Right lobe of liver (tissue), 4 donors: ENCODE data around the gene RTN4.

Experiments used
- CTCF ChIP-seq, 4 donors: fragments of 200-600 bp in 3 of 4; fragments of 450-650 bp in 1 of 4; IDR thresholded peaks; one replicate each; pipeline versions ENCODE4 v1.5.1 to v1.8.0; 2016 to 2022; ENCODE audit warnings: antibody characterized with exemption in 4 of 4, mild to moderate bottlenecking in 2 of 4
- POLR2A ChIP-seq: fragments of 450-650 bp; IDR thresholded peaks from one replicate; pipeline ENCODE4 v1.6.1; 2017; ENCODE audit warnings: antibody characterized with exemption, mild to moderate bottlenecking
- donor health status: DM: no; HTN: no; CAD: no.
- donor health status: DM: no; HTN: no; CAD: no.
- donor health status: DM: no; HTN: yes; CAD: no.

- TF ChIP-seq POLR2A: no peak
- TF ChIP-seq CTCF (IDR thresholded peaks at IDR 0.05): no peak
These were observed 39.5 kb upstream of the RTN4 start for GRCh38 chr2:55089726-55090125.
